Measurements from ENCODE around the gene NTM. TPM values are rescaled to one million over a fixed set of nuclear protein-coding genes. Genes with fewer than 3 reads are reported as not detected.

NTM gene
- total and polyA plus RNA-seq, 2 of the 8 experiments (the other 6 are each of a cell fraction or from before 2014, with no cell fraction given) = 13.4 to 20.0 TPM

DNA sequence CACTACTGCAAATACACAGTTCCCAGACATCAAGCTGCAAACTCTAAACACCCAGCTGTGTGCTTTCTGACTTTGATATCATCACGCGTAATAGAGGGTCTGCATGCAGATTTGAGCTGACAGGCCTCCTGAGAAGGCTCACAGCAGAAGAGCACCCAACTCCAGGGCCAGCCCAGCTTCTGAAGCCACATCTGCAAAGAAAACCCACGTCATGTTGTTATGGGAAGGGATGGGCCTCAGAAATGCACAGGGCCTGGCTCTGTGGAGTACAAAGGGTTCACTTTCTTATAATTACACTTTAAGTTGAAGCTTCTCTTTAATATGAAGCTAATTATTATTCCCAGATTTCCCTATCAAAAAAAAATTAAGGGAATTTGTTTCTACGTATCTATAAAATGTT is 927.9 kb downstream of the NTM start (continued):
- TF ChIP-seq, protein P1, sequence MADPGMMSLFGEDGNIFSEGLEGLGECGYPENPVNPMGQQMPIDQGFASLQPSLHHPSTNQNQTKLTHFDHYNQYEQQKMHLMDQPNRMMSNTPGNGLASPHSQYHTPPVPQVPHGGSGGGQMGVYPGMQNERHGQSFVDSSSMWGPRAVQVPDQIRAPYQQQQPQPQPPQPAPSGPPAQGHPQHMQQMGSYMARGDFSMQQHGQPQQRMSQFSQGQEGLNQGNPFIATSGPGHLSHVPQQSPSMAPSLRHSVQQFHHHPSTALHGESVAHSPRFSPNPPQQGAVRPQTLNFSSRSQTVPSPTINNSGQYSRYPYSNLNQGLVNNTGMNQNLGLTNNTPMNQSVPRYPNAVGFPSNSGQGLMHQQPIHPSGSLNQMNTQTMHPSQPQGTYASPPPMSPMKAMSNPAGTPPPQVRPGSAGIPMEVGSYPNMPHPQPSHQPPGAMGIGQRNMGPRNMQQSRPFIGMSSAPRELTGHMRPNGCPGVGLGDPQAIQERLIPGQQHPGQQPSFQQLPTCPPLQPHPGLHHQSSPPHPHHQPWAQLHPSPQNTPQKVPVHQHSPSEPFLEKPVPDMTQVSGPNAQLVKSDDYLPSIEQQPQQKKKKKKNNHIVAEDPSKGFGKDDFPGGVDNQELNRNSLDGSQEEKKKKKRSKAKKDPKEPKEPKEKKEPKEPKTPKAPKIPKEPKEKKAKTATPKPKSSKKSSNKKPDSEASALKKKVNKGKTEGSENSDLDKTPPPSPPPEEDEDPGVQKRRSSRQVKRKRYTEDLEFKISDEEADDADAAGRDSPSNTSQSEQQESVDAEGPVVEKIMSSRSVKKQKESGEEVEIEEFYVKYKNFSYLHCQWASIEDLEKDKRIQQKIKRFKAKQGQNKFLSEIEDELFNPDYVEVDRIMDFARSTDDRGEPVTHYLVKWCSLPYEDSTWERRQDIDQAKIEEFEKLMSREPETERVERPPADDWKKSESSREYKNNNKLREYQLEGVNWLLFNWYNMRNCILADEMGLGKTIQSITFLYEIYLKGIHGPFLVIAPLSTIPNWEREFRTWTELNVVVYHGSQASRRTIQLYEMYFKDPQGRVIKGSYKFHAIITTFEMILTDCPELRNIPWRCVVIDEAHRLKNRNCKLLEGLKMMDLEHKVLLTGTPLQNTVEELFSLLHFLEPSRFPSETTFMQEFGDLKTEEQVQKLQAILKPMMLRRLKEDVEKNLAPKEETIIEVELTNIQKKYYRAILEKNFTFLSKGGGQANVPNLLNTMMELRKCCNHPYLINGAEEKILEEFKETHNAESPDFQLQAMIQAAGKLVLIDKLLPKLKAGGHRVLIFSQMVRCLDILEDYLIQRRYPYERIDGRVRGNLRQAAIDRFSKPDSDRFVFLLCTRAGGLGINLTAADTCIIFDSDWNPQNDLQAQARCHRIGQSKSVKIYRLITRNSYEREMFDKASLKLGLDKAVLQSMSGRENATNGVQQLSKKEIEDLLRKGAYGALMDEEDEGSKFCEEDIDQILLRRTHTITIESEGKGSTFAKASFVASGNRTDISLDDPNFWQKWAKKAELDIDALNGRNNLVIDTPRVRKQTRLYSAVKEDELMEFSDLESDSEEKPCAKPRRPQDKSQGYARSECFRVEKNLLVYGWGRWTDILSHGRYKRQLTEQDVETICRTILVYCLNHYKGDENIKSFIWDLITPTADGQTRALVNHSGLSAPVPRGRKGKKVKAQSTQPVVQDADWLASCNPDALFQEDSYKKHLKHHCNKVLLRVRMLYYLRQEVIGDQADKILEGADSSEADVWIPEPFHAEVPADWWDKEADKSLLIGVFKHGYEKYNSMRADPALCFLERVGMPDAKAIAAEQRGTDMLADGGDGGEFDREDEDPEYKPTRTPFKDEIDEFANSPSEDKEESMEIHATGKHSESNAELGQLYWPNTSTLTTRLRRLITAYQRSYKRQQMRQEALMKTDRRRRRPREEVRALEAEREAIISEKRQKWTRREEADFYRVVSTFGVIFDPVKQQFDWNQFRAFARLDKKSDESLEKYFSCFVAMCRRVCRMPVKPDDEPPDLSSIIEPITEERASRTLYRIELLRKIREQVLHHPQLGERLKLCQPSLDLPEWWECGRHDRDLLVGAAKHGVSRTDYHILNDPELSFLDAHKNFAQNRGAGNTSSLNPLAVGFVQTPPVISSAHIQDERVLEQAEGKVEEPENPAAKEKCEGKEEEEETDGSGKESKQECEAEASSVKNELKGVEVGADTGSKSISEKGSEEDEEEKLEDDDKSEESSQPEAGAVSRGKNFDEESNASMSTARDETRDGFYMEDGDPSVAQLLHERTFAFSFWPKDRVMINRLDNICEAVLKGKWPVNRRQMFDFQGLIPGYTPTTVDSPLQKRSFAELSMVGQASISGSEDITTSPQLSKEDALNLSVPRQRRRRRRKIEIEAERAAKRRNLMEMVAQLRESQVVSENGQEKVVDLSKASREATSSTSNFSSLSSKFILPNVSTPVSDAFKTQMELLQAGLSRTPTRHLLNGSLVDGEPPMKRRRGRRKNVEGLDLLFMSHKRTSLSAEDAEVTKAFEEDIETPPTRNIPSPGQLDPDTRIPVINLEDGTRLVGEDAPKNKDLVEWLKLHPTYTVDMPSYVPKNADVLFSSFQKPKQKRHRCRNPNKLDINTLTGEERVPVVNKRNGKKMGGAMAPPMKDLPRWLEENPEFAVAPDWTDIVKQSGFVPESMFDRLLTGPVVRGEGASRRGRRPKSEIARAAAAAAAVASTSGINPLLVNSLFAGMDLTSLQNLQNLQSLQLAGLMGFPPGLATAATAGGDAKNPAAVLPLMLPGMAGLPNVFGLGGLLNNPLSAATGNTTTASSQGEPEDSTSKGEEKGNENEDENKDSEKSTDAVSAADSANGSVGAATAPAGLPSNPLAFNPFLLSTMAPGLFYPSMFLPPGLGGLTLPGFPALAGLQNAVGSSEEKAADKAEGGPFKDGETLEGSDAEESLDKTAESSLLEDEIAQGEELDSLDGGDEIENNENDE (IDR thresholded peaks at IDR 0.05; ENCODE audit: insufficient replicate concordance, low read length) = no peak
- TF ChIP-seq KDM1A (IDR thresholded peaks at IDR 0.05; ENCODE audit: borderline replicate concordance, low read length) (no peak), CHD1 (IDR thresholded peaks at IDR 0.05; ENCODE audit: low read depth, low read length) (no peak), HDAC6 (IDR thresholded peaks at IDR 0.05; ENCODE audit: low read depth, low read length) (no peak), JUND (IDR thresholded peaks at IDR 0.05; ENCODE audit: low read length) (no peak), TCF12 (IDR thresholded peaks at IDR 0.05; ENCODE audit: low read depth, low read length) (no peak), RBBP5 (IDR thresholded peaks at IDR 0.05; ENCODE audit: borderline replicate concordance, low read depth, low read length) (no peak), ASH2L (IDR thresholded peaks at IDR 0.05; ENCODE audit: low read length) (no peak), PHF8 (conservative IDR thresholded peaks at IDR 0.05; ENCODE audit: low read depth, low read length) (no peak), SRF (IDR thresholded peaks at IDR 0.05; ENCODE audit: low read depth, low read length) (no peak), SIRT6 (IDR thresholded peaks at IDR 0.05; ENCODE audit: low read length) (no peak)
- TF ChIP-seq, protein P2, sequence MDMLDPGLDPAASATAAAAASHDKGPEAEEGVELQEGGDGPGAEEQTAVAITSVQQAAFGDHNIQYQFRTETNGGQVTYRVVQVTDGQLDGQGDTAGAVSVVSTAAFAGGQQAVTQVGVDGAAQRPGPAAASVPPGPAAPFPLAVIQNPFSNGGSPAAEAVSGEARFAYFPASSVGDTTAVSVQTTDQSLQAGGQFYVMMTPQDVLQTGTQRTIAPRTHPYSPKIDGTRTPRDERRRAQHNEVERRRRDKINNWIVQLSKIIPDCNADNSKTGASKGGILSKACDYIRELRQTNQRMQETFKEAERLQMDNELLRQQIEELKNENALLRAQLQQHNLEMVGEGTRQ (IDR thresholded peaks at IDR 0.05; ENCODE audit: low read length) = no peak
